GM10248 (cell line): ENCODE data around the gene KRCC1.

Experiments used
- CTCF ChIA-PET: fragments of 300-600 bp; sonication (Branson Sonifier 250); formaldehyde crosslinking; extraction: SDS; loops from one replicate; lab custom pipeline; 2021; ENCODE audit warnings: antibody characterized with exemption; lab: Yijun Ruan, JAX
- POLR2A ChIA-PET: fragments of 350-650 bp; sonication (Branson Sonifier 250); formaldehyde crosslinking; extraction: SDS; loops from one replicate; lab custom pipeline; 2020; ENCODE audit warnings: antibody characterized with exemption; lab: Yijun Ruan, JAX
- DNase-seq: peaks from one replicate; pipeline ENCODE4 v3.0.0; 2012; ENCODE audit errors: extremely low spot score
- CTCF ChIP-seq: IDR thresholded peaks from 2 replicates; pipeline ENCODE4 v1.5.1; 2012; ENCODE audit warnings: mild to moderate bottlenecking, low read depth; ENCODE audit errors: extremely low read depth, missing control alignments, control extremely low read depth

Gene KRCC1

GRCh38 chr2:88096708-88097107 is 41.1 kb upstream of the KRCC1 start:
- ChIA-PET POLR2A (no interaction called here), CTCF (interaction anchor here (0.9 to 3.7 kb wide), 3 partner anchors 14 to 63 kb away, joined by 3 to 12 read pairs (median 4); no protein-coding TSS in a partner anchor)
- TF ChIP-seq CTCF: no peak
- no peak for DNase-seq

GRCh38 chr2:88095022-88095421 is 39.4 kb upstream of the KRCC1 start:
- ChIA-PET CTCF (no interaction called here), POLR2A (no interaction called here)
- no peak for TF ChIP-seq CTCF
- DNase-seq: no peak

DNA sequence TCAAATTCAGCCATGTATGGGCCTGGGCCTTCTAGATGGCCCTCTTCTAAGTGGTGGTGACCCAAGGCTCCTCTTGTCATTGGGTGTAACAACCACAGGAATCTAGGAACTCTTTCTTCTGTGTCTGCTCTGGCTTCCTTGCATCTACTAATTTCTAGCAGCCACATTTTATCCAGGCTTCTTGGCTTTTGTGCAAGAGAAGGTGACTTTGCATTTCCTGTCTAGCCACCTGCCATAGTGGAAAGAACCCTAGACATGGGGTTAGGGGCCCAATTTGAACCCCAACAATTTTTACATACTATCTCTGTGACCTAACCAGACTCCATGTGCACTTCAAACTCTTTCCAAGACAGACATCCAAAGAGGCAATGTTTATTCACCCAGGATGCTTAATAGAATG is 37.2 kb upstream of the KRCC1 start:
- no peak for DNase-seq
- POLR2A ChIA-PET: no interaction called here
- TF ChIP-seq CTCF: no peak
- CTCF ChIA-PET: interaction anchor here (1.2 to 1.8 kb wide), 3 partner anchors 32 to 44 kb away, joined by 3 to 10 read pairs (median 4); no protein-coding TSS in a partner anchor

GRCh38 chr2:88091943-88092342 is 36.4 kb upstream of the KRCC1 start:
- no peak for TF ChIP-seq CTCF
- DNase-seq: no peak
- POLR2A ChIA-PET: no interaction called here
- CTCF ChIA-PET: interaction anchor here (1.2 to 1.8 kb wide), 4 partner anchors 22 to 43 kb away, joined by 3 to 10 read pairs (median 4); no protein-coding TSS in a partner anchor

DNA sequence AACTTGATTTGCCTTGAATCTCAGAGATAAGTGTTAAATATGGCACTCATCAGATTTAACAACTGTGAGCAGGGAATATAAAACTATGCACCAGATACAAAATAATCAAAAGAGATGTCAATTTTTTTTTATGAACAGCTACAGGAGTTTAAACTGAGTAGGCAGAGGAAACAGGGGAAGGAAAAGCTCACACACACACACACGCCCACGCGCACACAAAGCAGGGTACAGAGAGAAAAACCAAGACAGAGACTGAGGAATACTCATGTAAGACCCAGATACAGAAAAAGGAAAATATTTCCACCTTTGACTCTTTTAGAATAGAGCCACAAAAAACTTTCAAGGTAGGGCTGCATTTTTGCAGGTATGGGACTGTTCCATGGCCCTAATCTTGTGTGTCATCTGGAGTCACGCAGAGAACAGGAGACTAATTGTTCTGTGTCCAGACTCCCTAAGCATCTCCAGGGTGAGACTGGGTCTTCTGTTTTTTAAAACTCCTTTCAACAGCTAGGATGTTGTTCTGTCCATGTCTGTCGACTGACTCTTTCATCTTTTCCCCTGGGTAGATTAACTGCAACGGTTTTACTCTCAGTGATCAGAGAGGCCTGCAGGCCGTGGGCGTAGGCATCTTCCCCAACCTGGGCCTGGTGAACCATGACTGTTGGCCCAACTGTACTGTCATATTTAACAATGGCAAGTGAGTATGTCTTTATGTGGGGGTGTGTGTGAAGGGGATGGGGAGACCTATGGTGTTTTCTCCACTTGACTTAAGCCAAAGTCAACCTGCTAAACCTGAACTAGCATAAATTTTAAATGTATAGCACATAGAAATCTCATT is 35.1 kb upstream of the KRCC1 start:
- POLR2A ChIA-PET: no interaction called here
- CTCF ChIA-PET: interaction anchor here (0.9 to 1.8 kb wide), 4 partner anchors 9 to 40 kb away, joined by 3 to 10 read pairs (median 4); no protein-coding TSS in a partner anchor

GRCh38 chr2:88088999-88089398 is 33.4 kb upstream of the KRCC1 start:
- CTCF ChIA-PET: interaction anchor here (1.1 kb wide), 1 partner anchor 29 kb away, joined by 3 read pairs; no protein-coding TSS in a partner anchor
- POLR2A ChIA-PET: no interaction called here

More for the DNA sequence above, 35.1 kb upstream of the KRCC1 start:
- DNase-seq: no peak
- no peak for TF ChIP-seq CTCF

More at GRCh38 chr2:88088999-88089398, 33.4 kb upstream of the KRCC1 start:
- DNase-seq: no peak
- TF ChIP-seq CTCF: no peak
